LHCN-M2 (cell line): ENCODE measurements around the gene PTPRK. TPM values are rescaled to one million over a fixed set of nuclear protein-coding genes. Genes with fewer than 3 reads are reported as not detected.

Experiments used
- DNase-seq: peaks from one replicate; pipeline ENCODE4 v3.0.0-alpha.2; 2012; ENCODE audit warnings: low read depth
- total RNA-seq: library from RNA; depleted of rRNA; stranded (reverse); fragments of >200 nt; gene quantifications from 2 replicates; pipeline ENCODE4 v1.2.3, GENCODE V29; 2014

The PTPRK gene
- total RNA-seq, 1 experiment from 2014 or later: 50.9 TPM

- DNase-seq: no peak
These were observed 216.5 kb downstream of the PTPRK start for GRCh38 chr6:128303870-128304269.

- no peak for DNase-seq
These were observed 217.5 kb downstream of the PTPRK start for GRCh38 chr6:128302942-128303341.

- DNase-seq: no peak
These were observed 224.7 kb downstream of the PTPRK start for GRCh38 chr6:128295670-128296069.

DNA sequence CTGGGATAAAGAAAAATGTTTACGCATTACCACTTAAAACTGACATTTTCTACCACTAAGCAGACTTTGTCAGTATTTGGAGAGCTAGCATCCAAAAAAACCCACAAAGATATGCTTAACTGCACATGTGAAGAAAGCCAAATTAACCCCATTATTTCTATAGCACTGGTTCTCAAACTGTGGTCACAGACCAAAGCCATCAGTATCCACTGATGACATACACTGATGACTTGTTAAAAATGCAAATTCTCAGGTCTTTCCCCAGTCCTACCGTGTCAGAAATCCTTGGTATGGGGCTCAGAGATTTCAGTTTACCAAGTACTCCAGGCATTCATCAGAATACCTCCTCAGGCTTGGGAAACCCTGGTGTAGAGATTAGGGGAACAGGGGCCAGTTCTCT is 230.2 kb downstream of the PTPRK start:
- no peak for DNase-seq

DNA sequence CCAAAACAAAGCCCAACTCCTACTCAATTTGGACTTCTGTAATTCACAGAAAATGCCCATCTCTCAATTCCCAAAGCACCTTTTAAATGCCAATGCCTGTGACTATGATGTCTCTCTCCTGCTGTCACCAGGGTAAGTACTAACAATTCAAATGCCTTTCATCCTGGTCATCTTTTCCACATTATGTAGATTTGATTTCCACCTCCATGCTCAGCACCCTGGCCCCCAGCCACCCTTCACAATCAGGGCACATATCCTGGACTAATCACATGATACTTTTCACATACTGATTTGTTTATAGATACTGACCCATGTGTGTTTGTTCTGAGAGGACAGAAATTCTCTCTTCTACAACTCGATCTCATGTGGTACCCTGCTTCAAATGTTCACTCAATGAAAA is 236.3 kb downstream of the PTPRK start:
- DNase-seq: no peak

GRCh38 chr6:128282961-128283360 is 237.4 kb downstream of the PTPRK start:
- no peak for DNase-seq

GRCh38 chr6:128280960-128281359 is 239.4 kb downstream of the PTPRK start:
- no peak for DNase-seq

DNA sequence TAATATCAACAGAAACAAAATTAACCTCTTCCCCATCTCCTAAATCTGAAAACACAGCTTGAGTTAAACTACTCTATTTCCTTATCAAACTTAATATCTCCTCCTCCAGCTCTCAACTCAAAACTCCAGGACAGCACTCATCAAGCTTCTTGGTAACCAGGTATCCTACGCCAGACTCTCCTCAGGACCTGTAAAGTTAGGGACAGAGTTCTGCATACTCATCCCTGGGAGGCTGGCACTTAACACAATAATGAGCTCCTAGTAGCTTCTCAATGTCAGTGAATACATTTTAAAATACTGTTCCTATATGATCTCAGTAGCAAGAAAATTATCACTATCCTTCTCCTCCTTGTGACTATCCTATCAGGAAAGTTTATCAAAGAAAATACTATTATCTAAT is 240.3 kb downstream of the PTPRK start:
- DNase-seq: no peak

GRCh38 chr6:128278836-128279235 is 241.6 kb downstream of the PTPRK start:
- no peak for DNase-seq

- DNase-seq: no peak
These were observed 243.0 kb downstream of the PTPRK start for GRCh38 chr6:128277379-128277778.

- peak; percentile 26 for DNase-seq
These were observed 244.1 kb downstream of the PTPRK start for GRCh38 chr6:128276311-128276710.

- DNase-seq: peak; percentile 54
These were observed 244.7 kb downstream of the PTPRK start for GRCh38 chr6:128275681-128276080.

DNA sequence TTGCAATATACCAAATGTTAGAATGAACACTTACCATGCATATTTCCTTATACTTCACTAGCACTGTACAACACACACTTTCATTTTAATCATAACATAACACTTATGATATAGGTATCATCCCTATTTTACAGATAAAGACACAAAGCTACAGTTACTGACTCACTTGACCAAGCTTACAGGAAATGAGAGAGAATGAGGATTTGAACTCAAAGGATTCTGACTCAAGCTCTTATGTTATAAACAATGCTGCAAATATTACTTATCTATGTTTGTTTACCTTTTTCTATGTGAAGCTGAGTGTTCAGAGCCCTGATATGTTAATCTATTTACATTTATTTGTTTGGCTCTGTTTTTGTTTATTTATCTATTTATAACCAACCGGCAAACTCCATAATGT is 245.4 kb downstream of the PTPRK start:
- peak; percentile 63 for DNase-seq

GRCh38 chr6:128271527-128271926 is 248.9 kb downstream of the PTPRK start:
- DNase-seq: no peak

DNA sequence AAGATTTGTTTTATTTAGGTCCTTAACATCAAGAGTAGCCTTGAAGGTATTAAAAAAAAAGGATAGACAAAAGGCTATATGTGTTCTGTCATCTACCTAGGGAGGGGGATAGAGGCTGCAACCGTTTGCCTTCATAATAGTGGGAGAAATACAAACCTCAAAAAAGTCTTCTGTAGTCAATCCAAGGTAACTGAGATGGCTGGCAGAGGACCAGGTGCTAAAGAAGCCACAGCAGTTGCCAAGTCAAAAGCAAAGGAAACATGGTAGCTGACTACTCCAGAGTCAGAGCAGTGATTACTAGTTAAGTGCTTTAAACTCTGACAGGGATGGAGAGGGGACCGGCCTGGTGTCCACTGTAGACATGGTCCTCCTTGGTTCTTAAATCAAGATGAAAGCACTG is 249.4 kb downstream of the PTPRK start:
- DNase-seq: no peak

- DNase-seq: no peak
These were observed 253.5 kb downstream of the PTPRK start for GRCh38 chr6:128266946-128267345.

GRCh38 chr6:128265706-128266105 is 254.7 kb downstream of the PTPRK start:
- DNase-seq: no peak

DNA sequence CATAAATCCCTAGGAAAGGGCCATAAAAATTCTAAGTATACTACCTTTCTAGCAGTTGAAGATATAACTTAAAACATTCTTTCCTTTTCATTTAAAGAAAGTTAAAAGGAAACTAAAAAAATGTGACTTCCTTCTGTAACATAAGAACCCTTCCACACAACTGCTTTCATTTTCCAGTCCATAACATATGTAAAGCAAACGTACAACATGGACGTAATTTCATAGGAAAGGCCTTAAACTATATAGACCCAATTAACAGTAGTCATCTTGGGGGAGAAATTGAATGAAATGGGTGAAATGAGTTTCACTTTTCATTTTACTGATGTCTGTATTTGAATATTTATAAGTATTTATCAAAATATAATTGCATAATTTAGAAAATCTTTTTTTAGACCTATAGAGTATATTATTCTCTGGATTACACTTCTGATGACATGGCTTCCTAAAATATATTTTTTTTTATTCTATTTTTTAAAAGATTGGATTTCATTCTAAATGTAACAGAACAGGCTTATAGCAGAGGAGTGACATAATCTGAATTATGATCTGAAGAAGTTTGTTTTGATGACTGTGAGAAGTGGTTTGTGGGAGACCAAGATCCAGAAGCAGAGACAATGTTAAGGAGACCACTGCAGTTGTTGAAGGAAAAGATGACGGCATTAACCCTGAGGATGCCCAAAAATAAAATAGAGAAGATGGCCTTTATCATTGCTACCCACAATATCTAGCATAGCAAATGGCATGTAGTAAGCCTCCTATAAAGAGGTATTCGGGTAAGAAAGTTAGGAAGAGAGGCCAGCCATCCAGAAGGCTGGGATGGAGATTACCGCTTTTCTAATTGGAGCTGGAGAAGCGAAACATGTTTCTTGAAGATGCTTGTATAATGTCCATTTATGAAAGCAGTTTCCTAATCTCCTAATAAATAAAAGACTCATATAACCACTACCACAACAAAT is 260.4 kb downstream of the PTPRK start:
- DNase-seq: no peak

- no peak for DNase-seq
These were observed 261.2 kb downstream of the PTPRK start for GRCh38 chr6:128259029-128259724.

GRCh38 chr6:128256095-128256494 is 264.3 kb downstream of the PTPRK start:
- no peak for DNase-seq

GRCh38 chr6:128252341-128253176 is 267.8 kb downstream of the PTPRK start:
- DNase-seq: no peak
